Caki2 (cell line): ENCODE measurements around the gene IL1RL2. TPM values are rescaled to one million over a fixed set of nuclear protein-coding genes. Genes with fewer than 3 reads are reported as not detected.

Experiments used
- DNase-seq: peaks from one replicate; pipeline ENCODE4 v3.0.0-alpha.2; 2015; ENCODE audit warnings: low read depth
- in situ Hi-C: cut with HindIII; loops from 2 replicates; pipeline ENCODE4 v1.10.0; 2016; ENCODE audit warnings: low sequenced_read_pairs, low pct_unique_long_range_greater_than_20kb, mixed read lengths
- total RNA-seq: library from RNA; depleted of rRNA; stranded (reverse); fragments of >200 nt; shearing (Covaris generic); gene quantifications from 2 replicates; pipeline ENCODE4 v1.2.3, GENCODE V29; 2014; ENCODE audit warnings: low replicate concordance

IL1RL2 gene
- total RNA-seq, 1 experiment from 2014 or later = not detected

- in situ Hi-C loops = no loop called here
- no peak for DNase-seq
These were observed 42.4 kb downstream of the IL1RL2 start for GRCh38 chr2:102229141-102229769.

DNA sequence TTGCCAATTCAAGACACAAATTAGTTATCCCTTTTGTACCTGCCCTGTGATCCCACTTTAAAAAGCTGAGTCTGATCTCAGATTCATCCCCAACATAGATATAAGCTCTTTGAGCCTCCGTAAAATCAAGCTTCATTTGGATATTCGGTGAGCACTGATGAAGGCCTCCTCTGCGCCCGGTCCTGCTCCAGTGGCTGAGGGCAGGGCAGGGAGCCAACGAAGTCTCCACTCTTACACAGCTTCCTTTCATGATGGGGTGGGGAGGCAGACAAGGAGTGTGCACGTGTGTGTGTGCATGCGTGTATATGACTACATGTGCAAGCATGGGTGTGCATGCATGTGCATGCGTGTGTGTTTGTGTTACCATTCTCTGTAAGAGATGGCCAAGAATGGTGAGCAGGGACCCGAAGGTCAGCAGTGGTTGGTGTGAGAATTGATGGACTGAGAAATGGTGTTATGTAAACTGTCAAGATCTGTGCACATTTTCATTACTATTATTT is 43.6 kb downstream of the IL1RL2 start:
- in situ Hi-C loops = no loop called here
- DNase-seq = no peak

DNA sequence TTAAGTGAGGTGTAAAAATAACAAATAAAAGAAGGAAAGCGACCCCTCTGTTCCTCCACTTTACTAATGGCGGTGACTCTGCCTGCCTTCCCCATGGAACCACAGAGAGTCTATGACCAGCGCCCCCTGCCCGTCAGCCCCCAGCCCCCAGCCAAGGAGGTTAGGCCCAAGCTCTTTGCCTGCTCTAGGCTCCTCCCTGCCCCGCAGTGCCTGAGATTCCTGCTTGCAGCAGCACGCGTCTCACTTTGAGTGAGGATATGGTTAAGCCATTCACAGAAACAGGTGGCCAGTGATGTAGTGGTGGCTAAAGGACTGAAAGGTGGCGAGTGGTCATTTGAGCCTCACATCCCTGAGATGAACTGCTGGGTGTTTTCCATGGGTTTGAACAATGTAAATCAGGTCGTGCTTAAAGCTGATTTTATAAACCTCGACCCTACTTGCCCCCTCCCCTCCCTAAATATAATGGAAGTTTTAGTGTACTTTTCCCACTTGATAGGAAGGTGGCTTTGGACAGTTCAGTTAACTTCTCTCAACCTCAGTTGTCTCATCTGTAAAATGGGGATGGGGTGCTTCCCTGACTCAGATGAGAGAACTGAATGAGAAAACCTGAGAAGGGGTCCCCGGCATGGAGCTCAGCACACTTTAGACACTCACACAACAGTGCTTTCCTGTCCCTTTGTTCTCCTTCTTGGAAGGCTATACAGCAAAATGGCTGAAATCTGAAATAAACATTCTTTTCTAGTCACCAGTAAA is 46.5 kb downstream of the IL1RL2 start:
- in situ Hi-C loops = no loop called here
- no peak for DNase-seq

DNA sequence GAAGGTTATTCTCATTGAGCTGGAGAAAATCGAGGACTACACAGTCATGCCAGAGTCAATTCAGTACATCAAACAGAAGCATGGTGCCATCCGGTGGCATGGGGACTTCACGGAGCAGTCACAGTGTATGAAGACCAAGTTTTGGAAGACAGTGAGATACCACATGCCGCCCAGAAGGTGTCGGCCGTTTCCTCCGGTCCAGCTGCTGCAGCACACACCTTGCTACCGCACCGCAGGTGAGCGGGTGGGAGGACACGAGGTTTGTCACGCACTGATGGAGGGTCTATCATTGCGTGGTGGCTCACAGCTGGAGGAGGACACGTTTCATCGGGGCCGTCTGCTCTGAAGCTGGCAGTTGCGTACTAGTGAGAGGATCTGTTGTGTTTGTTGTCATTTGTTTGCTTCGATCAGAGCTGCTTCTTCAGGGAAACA is 48.2 kb downstream of the IL1RL2 start:
- in situ Hi-C loops = no loop called here
- no peak for DNase-seq

- DNase-seq = no peak
- in situ Hi-C loops = no loop called here
These were observed 48.7 kb downstream of the IL1RL2 start for GRCh38 chr2:102235491-102235890.

DNA sequence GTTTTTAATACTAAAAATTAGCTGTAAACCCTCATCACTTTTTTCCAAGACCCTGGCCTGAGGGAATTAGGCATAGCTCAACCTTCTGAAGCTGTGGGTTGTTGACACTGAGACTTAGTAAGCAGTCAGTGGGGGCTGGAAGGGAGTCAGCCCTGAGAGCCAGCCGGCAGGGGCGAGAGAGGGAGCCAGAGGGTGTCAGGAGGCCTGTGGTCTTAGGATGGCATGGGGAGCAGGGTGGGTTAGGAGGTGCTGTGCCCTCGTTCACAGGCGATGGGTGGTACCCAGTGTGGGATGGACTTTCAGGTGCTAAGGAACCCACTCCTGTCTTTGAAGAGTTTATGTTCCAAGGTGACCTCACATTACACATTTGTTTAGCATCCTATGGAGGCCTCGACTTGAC is 49.3 kb downstream of the IL1RL2 start:
- in situ Hi-C loops = no loop called here

DNA sequence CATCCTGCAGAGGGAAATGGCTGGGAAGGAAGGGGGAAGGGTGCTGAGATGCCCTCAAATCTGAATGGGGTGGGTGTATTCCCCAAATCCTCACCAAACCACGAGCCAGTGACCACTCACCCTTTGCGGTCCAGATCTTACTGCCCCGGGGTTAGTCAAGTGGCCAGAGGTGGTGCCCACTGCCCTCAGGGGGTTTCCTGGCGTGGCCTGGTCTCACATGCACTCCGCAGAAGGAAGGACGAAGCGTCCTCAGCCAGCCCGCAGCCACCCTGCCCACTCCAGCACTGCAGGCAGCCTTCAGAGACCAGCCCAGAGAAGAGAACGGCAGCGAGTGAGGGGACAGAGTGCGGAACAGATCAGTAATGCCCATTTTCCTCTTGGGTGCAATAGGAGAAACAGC is 50.4 kb downstream of the IL1RL2 start:
- in situ Hi-C loops = no loop called here
- DNase-seq = no peak

More for the DNA sequence above, 49.3 kb downstream of the IL1RL2 start:
- DNase-seq = no peak

GRCh38 chr2:102238039-102238756 is 51.4 kb downstream of the IL1RL2 start:
- DNase-seq = no peak
- in situ Hi-C loops = no loop called here

GRCh38 chr2:102238778-102239177 is 52.0 kb downstream of the IL1RL2 start:
- in situ Hi-C loops = no loop called here

GRCh38 chr2:102239344-102239743 is 52.5 kb downstream of the IL1RL2 start:
- in situ Hi-C loops = no loop called here
- DNase-seq = no peak

More at GRCh38 chr2:102238778-102239177, 52.0 kb downstream of the IL1RL2 start:
- DNase-seq = no peak

DNA sequence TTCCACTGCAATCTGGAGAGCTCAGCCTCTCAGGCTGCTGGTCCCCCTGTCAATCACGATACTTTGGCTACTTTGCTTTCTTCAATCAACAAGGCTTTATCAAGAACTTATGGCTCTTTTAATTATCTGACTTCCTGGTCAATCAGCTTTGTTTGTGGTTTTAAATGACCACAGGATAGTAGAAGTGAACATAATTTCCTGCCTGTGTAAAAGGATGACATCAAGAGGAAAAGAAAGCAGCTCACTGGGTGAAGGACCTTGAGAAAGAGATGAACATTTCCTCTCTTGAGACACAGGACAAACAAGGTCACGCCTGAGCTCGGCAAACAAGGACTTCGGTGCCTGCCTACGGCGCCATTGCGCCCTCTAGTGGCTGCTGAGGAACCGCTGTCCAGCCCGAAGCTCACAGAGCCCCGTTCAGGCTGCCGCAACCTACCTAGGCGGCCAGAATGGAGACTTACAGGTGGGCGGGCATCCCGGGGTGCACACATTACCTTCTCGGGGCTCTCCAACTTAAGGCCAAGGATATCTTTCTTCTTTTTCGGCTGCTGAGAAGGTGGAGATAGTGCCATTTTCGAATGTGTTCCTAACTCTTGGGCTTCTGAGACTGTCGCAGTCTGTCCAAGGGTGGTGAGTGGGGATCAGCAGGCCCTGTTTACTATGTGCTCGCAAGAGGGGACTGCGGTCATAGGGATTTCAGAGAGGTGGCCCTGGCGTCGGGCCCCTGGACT is 54.0 kb downstream of the IL1RL2 start:
- in situ Hi-C loops = no loop called here
- DNase-seq = peak; percentile 78

- no peak for DNase-seq
- in situ Hi-C loops = no loop called here
These were observed 54.9 kb downstream of the IL1RL2 start for GRCh38 chr2:102241616-102242305.

DNA sequence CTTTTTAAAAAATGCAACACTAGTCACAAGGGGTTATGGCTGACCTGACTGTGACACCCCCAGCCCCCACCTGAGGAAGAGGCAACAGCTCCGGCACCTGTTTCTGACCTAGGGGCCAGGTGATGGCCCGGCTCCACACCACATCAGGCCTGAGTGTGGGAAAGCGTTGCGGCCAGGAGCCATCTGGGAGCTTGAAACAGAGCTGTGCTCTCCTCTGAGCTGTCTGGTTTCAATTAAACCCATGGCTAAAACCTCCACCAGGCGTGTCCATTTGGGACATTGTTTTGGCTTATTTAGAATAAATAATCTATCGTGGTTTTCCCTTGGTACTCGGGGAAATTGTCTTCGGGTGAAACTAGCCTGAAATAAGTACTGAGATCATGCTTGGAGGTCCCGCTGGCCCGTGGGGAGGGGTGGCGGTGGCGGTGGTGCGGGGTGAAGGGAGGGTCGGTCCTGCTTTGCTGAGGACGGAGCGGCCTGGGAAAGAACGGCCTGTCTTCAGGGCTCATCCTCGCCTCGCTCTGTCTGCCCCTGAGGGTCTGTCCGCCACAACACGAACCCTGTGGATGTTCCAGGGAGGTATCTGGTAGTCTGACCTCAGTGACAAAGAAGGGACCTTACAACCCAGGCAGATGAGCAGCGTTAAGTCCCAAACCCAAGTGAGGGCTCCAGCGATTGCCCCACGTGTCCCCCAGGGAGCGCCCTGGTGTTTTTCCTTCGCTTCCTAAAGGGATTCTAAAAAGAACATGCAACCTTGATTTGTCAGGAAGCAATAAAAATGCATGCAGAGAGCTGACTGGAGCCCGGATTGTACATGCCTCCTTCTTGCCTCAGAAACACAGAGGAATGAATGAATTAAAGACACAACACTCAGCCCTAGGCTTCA is 58.7 kb downstream of the IL1RL2 start:
- no peak for DNase-seq
- in situ Hi-C loops = no loop called here

- DNase-seq = no peak
- in situ Hi-C loops = no loop called here
These were observed 63.5 kb downstream of the IL1RL2 start for GRCh38 chr2:102250278-102250821.

GRCh38 chr2:102251042-102251848 is 64.4 kb downstream of the IL1RL2 start:
- in situ Hi-C loops = no loop called here
- DNase-seq = no peak

GRCh38 chr2:102251849-102252203 is 65.0 kb downstream of the IL1RL2 start:
- in situ Hi-C loops = no loop called here
- DNase-seq = no peak
